A549 treated with AZD9567 at 1 μM for 4 hours (cell line): Measurements from ENCODE around the gene MYPOP. TPM values are rescaled to one million over a fixed set of nuclear protein-coding genes. Genes with fewer than 3 reads are reported as not detected.

Experiments
- total RNA-seq: library from RNA; stranded (reverse); fragments of 200-300 nt; extraction: Qiagen RNA extraction; gene quantifications from 5 replicates; pipeline ENCODE4 v1.2.3, GENCODE V29; 2022; ENCODE audit not compliant: insufficient read depth

MYPOP gene, protein sequence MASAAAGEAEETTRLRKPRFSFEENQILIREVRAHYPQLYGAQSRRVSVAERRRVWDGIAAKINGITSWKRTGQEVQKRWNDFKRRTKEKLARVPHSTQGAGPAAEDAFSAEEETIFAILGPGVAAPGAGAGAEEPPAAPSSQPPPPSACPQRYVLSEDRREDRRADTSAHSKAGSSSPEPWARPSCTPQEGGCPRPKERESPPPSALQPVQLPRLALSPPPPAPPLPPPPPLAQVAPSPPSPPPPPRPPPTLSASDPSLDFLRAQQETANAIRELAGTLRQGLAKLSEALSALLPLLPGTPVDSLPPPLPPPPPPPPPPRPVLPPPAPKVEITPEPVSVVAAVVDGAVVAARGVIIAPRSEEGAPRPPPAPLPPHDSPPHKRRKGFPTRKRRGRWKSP
- 6.8 to 9.6 TPM (median 8.7 TPM) in 5 replicates for total RNA-seq

DNA sequence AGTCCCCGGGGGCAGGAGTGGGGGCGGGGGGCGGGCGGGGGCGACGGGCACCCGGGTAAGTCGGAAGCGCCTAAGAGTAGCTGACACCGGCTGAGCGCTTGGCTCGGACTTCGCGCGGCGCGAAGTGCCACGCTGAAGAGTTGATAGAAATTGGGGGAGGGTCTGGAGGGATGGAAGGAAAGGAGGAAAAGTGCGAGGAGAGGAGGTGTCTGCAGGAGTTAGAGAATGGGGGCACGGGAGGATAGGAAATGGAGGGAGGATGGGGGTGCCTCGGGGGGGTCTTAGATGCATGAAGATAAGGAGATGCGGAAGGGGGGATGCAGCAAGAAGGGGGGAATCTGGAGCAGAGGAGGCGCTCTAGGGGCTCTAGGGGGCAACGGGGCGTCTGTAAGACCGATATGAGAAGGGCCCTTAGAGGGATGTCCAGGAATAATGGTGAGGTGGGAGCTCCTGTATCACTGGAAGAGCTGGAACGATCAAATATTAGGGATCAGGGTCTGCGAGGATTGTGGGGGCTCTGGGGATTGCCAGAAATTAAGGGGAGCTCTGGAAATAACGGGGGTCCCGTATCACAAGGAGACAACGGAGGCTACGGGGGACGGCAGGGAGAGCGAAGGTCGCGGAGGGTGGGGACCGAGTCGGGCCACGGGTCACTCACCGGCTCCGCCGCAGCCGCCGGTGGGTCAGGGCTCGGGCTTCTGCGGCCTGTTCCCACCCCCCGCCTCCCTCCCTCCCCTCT lies at the start of gene MYPOP:
TSS of gene MYPOP (minus strand) at position 702 of the 739 bp plus-strand sequence. CDS start 840 bp downstream, outside the sequence.

DNA sequence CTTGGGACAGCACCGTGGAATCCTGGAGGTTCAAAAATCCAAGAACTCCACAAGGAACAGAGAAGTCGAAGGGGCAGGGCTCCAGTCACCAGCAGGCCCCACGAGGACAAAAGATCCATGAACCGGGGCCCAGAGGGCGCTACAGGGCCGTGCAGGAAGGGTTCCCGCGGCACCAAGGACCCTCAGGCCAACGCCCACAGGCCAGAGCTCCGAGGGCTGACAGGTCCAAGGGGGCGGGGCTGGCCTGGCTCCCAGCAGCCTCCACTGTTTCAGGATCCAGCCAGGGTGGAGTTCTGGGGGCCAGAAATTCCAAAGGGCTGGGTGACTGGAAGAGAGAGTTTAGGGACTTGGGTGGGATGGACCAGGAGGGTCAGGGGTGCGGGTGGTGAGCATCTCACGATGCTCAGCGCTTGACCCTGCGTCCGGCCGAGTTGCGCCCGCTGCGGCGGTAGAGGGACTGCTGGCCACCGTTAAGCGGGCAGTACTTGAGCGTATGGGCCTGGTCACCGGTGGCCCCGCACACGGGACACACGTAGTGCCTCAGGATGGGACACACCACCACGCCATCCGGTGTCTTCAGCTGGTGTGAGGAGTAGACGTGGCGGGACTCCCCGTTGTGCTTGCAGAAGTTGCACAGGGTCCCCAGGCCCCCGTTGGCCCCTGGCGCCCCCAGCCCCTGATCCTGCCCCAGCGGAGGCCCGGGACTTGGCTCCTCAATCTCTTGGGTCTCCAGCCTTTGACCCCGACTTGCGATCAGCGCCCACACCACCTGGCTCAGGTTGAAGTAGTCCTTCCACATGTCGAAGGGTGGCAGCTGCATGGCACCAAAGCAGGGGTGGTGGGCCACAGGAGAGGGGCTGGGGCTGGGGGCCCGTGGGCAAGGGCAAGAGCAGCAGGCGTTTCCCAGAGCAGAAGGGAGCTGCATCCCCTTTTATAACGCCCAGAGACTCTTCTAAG lies 11.7 kb upstream of the MYPOP start, which contains the start of gene NANOS2:
TSS of gene NANOS2 (minus strand) at position 905 of the 957 bp plus-strand sequence. CDS start at position 820, 85 bp downstream.

DNA sequence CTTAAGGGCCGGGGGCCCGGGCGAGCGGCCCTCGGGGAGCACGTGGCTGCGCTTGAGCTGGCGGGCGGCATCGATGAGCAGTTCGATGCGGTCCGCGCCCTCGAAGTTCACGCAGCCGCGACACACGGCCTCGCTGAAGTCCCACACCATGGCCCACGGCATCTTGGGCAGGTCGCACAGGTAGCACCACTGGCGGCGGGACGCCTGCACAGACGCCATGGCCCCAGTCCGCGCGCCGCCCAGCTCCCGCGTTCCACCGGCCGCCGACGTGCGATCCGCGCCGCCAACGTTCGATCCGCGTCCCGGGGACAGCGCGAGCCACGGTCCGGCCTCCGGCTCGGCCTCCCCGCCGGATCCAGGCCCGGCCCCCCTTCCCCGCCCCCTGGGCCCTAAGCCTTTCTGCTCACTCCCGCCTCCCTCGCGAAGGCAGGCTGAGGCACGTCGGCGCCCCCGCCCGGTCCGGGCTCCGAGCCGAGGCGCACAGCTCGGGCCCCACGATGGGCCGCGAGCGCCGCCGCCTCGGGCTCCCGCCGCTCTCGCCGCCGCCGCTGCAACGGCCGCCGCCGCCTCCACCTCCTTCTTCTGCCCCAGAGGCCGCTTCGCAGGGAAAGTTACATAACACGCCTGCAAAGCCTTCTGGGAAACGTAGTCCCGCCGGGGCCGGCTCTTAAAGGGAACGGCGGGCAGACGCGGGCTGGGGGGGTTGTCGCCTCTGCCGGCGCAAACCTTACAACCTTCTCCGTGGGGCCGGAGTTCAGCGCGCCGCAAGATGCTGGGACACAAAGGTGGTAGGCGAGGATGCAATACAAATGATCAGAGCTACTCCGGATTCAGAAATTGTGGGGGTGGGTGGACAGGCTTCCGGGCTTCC lies 16.6 kb downstream of the MYPOP start, which contains the start of gene IRF2BP1:
TSS of gene IRF2BP1 (minus strand) at position 586 of the 871 bp plus-strand sequence. CDS start at position 219, 367 bp downstream.

DNA sequence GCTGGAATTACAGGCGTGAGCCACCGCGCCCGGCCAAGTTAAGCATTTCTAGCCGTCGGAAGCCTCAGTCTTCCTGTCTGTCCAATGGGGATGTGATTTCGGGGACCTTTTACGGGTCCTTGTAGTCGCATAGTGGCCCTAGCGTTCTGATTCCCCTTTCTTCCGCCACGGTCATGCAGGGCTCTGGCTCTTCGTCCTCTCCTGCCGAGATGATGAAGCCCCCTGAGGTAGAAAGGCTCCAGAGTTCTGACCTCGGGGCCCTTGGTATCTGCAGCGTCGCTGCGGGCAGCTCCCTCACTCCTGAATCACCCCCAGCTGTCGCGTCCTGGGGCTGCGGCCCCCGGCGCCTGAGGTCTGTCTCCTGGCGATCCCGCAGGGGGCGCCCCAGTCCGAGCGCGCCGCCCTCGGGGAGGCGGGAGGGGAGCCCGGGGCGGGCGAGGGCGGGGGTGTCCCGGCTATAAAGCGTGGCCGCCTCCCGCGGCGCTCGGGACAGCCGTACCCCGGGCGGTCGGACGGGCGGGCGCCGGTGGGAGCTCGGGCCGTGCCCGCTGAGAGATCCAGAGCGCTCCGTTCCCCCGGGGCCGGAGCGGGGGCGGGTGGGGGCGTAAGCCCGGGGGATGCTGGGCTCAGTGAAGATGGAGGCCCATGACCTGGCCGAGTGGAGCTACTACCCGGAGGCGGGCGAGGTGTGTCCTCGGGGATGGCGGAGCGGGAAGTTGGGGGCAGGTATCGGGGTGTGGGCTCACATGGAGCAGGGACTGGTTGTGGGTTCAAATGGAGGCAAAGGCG lies 38.4 kb downstream of the MYPOP start, which contains the start of gene FOXA3:
TSS of gene FOXA3 (plus strand) at position 487 of the 789 bp plus-strand sequence. CDS start at position 618, 131 bp downstream.

DNA sequence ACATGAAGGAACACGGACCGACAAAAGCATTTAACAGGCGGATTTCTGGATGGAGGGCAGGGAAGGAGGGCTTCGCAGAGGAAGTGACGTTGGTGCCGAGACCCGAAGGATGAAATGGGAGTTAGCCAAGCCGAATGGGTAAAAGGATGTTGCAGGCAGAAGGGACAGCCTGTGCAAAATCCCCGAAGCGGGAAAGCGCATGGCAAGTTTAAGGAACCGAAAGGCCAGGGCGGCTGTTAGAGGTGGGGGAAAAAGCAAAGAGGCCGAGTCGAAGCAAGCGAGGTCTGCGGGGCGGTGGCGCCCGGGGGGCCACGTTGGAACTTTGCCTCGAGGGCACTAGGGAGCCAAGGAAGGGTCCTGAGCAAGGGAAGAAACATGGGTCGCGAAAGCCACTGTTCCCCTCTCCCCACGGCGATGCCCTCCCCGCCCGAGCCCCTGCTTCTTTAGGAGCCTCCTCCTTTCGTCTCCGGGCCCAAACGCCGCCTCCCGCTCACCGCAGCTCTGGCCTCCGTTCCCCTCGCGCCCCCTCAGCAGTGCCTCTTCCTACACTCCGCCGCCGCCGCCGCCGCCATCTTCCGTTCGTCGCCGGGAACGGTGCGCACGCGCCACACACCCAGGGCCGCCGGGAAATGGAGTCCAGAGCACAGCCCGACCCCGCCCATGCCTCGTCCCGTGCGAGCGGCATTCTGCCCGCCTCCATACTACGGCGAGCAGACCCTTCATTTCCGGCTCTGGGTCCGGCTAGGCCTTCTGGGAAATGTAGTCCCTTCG lies 39.7 kb downstream of the MYPOP start, which contains the start of gene SYMPK:
TSS of gene SYMPK (minus strand) at position 584 of the 771 bp plus-strand sequence. CDS start 8,652 bp downstream, outside the sequence.

Other genes starting within 250 kb of the MYPOP start
- gene GIPR, start 234.4 kb downstream of the MYPOP start, total RNA-seq: 1.4 to 3.8 TPM (median 3.2 TPM) in 5 replicates
- 660 to 832 TPM (median 820 TPM) in 5 replicates for gene SNRPD2, start 210.7 kb downstream of the MYPOP start, total RNA-seq
- gene QPCTL, start 209.9 kb downstream of the MYPOP start, total RNA-seq: 8.8 to 12.8 TPM (median 9.8 TPM) in 5 replicates
- gene FBXO46, start 171.7 kb downstream of the MYPOP start, total RNA-seq: 8.4 to 9.3 TPM (median 9.0 TPM) in 5 replicates
- 0.04 to 0.11 TPM (median 0.05 TPM) in 4 of 5 replicates, not detected in the other for gene MEIOSIN, start 169.2 kb downstream of the MYPOP start, total RNA-seq
- 20.0 to 27.9 TPM (median 25.9 TPM) in 5 replicates for gene SIX5, start 133.4 kb downstream of the MYPOP start, total RNA-seq
- 28.6 to 52.4 TPM (median 47.5 TPM) in 5 replicates for gene DMPK, start 120.1 kb downstream of the MYPOP start, total RNA-seq
- 15.6 to 37.6 TPM (median 37.3 TPM) in 5 replicates for gene DMWD, start 109.8 kb downstream of the MYPOP start, total RNA-seq
- not detected in 5 replicates for gene RSPH6A, start 87.3 kb downstream of the MYPOP start, total RNA-seq
- gene SYMPK, start 39.5 kb downstream of the MYPOP start, total RNA-seq: 58.3 to 79.0 TPM (median 74.4 TPM) in 5 replicates
- 0.65 to 0.82 TPM (median 0.72 TPM) in 4 of 5 replicates, not detected in the other for gene FOXA3, start 38.3 kb downstream of the MYPOP start, total RNA-seq
- 22.5 to 37.7 TPM (median 36.3 TPM) in 5 replicates for gene IRF2BP1, start 16.5 kb downstream of the MYPOP start, total RNA-seq
- not detected in 5 replicates for gene NANOS2, start 12.2 kb upstream of the MYPOP start, total RNA-seq
- gene NOVA2, start 71.3 kb upstream of the MYPOP start, total RNA-seq: 0.30 to 0.46 TPM (median 0.38 TPM) in 4 of 5 replicates, not detected in the other
- gene CCDC61, start 92.9 kb upstream of the MYPOP start, total RNA-seq: 5.1 to 5.8 TPM (median 5.5 TPM) in 4 of 5 replicates, not detected in the other
- not detected in 5 replicates for gene PGLYRP1, start 120.4 kb upstream of the MYPOP start, total RNA-seq
- 0.17 to 0.47 TPM (median 0.37 TPM) in 4 of 5 replicates, not detected in the other for gene IGFL4, start 138.4 kb upstream of the MYPOP start, total RNA-seq
- gene IGFL3, start 222.1 kb upstream of the MYPOP start, total RNA-seq: 0.14 to 0.37 TPM in 2 of 5 replicates, not detected in the others
- gene IGFL2, start 245.6 kb upstream of the MYPOP start, total RNA-seq: 0.57 to 1.4 TPM (median 0.75 TPM) in 4 of 5 replicates, not detected in the other